ENCODE results near the gene SMIM13. TPM values are rescaled to one million over a fixed set of nuclear protein-coding genes. Genes with fewer than 3 reads are reported as not detected.

Gene SMIM13
- total RNA-seq, 1 donor from 2014 or later: 11.5 TPM

Other genes with a start within 250 kb of the SMIM13 start
- gene GCM2, start 211.8 kb upstream of the SMIM13 start, total RNA-seq: not detected in 2 replicates
- 11.8 and 16.8 TPM in 2 replicates for gene SYCP2L, start 206.8 kb upstream of the SMIM13 start, total RNA-seq
- 5.6 and 6.0 TPM in 2 replicates for gene ELOVL2, start 49.5 kb upstream of the SMIM13 start, total RNA-seq
- not detected in 2 replicates for gene ERVFRD-1, start 17.9 kb downstream of the SMIM13 start, total RNA-seq
- 13.6 and 14.1 TPM in 2 replicates for gene NEDD9, start 138.8 kb downstream of the SMIM13 start, total RNA-seq

Data from progenitor cell of endocrine pancreas (in vitro differentiated cells).